ENCODE results near the gene CEP41. TPM values are rescaled to one million over a fixed set of nuclear protein-coding genes. Genes with fewer than 3 reads are reported as not detected.
"Not testable (repeated sequence)": the region's sequence is repeated elsewhere in the genome, so short reads cannot be mapped to it uniquely, and the experiment has no call there.

Gene CEP41
- total and polyA plus RNA-seq, 2 donors from 2014 or later, result 8.1 to 12.7 TPM

- FAIRE-seq, result no peak
- TF ChIP-seq CTCF (IDR thresholded peaks at IDR 0.05; ENCODE audit: borderline replicate concordance, extremely low read depth, insufficient read depth), result no peak
- Histone ChIP-seq H3K4me3 (ENCODE audit: low read length in 3 of 3) (no peak overlapping the region), H3K9me3 (ENCODE audit: control insufficient read depth in 2 of 3, insufficient read depth in 1 of 3, low read length in 3 of 3) (peaks cover 0 to 7% (median 0%) of the 10 kb centered on the region in 3 donors), H3K27ac (ENCODE audit: low read depth in 2 of 2, low read length in 2 of 2) (no peak overlapping the region), H3K9ac (ENCODE audit: low read length in 3 of 3) (no peak overlapping the region), H3K4me1 (ENCODE audit: control insufficient read depth in 2 of 3, insufficient read depth in 2 of 3, low read depth in 1 of 3, low read length in 3 of 3) (peaks cover 0 to 2% (median 1%) of the 10 kb centered on the region in 3 donors), H3K27me3 (ENCODE audit: control insufficient read depth, insufficient read depth, low read length) (no peaks in the 10 kb centered on the region), H3K36me3 (ENCODE audit: control insufficient read depth in 2 of 3, insufficient read depth in 3 of 3, low read length in 3 of 3) (no peaks in the 10 kb centered on the region)
- peak in 1 of 5 donors; percentile 66 for DNase-seq
- intact Hi-C loops (cut with DNase I), result no loop called here
Measured at GRCh38 chr7:130379532-130379920, 61.3 kb downstream of the CEP41 start.

DNA sequence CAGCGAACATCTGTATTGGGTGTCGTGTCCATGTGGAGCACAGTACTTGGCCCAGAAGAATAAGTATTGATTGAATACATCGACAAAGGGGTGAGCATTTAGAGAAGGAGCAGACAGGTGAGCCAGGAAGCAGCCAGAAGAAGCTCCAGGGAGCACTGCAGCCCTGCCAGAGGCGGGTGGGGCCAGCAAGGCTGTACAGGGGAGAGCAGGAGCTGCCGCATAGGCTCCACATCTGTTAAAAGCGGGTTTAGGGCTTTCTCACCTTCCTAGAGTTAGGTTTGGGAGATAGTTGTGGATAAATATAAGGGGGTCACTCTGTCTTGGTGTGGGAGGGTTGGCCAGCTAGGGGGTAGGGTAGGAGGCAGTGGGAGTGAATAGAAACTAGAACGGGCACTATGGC lies 61.8 kb downstream of the CEP41 start:
- intact Hi-C loops (cut with DNase I), result no loop called here

DNA sequence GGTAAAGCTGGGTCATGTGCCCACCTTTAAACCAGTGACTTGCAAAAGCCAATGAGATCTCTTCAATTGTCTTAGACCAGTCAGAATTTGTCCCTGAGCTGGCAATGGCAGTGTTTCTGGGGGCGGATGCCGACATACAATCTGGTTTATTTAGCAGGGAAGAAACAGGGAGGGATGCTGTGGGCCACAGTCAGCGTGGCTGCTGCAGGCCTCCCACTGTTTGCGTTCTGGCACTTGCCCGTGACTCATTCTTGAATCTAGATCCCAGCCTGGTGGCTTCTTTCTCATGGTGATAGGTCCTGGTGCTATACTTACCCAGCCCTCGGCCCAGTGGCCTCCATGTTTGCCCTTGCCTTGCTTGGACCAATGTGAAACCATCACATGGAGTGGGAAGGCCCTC lies 63.6 kb downstream of the CEP41 start:
- no peak for DNase-seq
- Histone ChIP-seq H3K27ac (ENCODE audit: low read depth in 2 of 2, low read length in 2 of 2) (no peak overlapping the region), H3K4me3 (ENCODE audit: low read length in 3 of 3) (no peak overlapping the region), H3K9me3 (ENCODE audit: control insufficient read depth in 2 of 3, insufficient read depth in 1 of 3, low read length in 3 of 3) (peaks cover 0 to 7% (median 0%) of the 10 kb centered on the region in 3 donors), H3K9ac (ENCODE audit: low read length in 3 of 3) (no peak overlapping the region), H3K4me1 (ENCODE audit: control insufficient read depth in 2 of 3, insufficient read depth in 2 of 3, low read depth in 1 of 3, low read length in 3 of 3) (peaks cover 12 to 17% (median 13%) of the 10 kb centered on the region in 3 donors), H3K27me3 (ENCODE audit: control insufficient read depth, insufficient read depth, low read length) (no peaks in the 10 kb centered on the region), H3K36me3 (ENCODE audit: control insufficient read depth in 2 of 3, insufficient read depth in 3 of 3, low read length in 3 of 3) (no peaks in the 10 kb centered on the region)
- intact Hi-C loops (cut with DNase I), result no loop called here
- no peak for TF ChIP-seq CTCF (IDR thresholded peaks at IDR 0.05; ENCODE audit: borderline replicate concordance, extremely low read depth, insufficient read depth)
- no peak for FAIRE-seq

More for the DNA sequence above, 61.8 kb downstream of the CEP41 start:
- H3K9ac ChIP-seq (ENCODE audit: low read length in 3 of 3), result no peak overlapping the region
- H3K27me3 ChIP-seq (ENCODE audit: control insufficient read depth, insufficient read depth, low read length), result no peaks in the 10 kb centered on the region
- peaks cover 0 to 7% (median 0%) of the 10 kb centered on the region in 3 donors for H3K9me3 ChIP-seq (ENCODE audit: control insufficient read depth in 2 of 3, insufficient read depth in 1 of 3, low read length in 3 of 3)
- FAIRE-seq (no peak), DNase-seq (no peak)
- H3K4me3 ChIP-seq (ENCODE audit: low read length in 3 of 3), result no peak overlapping the region
- peaks cover 5 to 6% (median 5%) of the 10 kb centered on the region in 3 donors for H3K4me1 ChIP-seq (ENCODE audit: control insufficient read depth in 2 of 3, insufficient read depth in 2 of 3, low read depth in 1 of 3, low read length in 3 of 3)
- H3K36me3 ChIP-seq (ENCODE audit: control insufficient read depth in 2 of 3, insufficient read depth in 3 of 3, low read length in 3 of 3), result no peaks in the 10 kb centered on the region
- TF ChIP-seq CTCF (IDR thresholded peaks at IDR 0.05; ENCODE audit: borderline replicate concordance, extremely low read depth, insufficient read depth), result no peak
- no peak overlapping the region for H3K27ac ChIP-seq (ENCODE audit: low read depth in 2 of 2, low read length in 2 of 2)

DNA sequence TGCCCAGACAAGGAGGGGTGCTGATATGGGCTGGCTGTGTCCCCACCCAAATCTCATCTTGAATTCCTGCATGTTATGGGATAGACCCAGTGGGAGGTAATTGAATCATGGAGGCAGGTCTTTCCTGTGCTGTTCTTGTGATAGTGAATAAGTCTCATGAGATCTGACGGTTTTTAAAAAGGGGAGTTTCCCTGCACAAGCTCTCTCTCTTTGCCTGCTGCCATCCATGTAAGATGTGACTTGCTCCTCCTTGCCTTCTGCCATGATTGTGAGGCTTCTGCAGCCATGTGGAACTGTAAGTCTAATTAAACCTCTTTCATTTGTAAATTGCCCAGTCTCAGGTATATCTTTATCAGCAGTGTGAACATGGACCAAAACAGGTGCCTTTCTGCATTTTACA lies 64.4 kb downstream of the CEP41 start:
- peaks cover 12 to 18% (median 13%) of the 10 kb centered on the region in 3 donors for H3K4me1 ChIP-seq (ENCODE audit: control insufficient read depth in 2 of 3, insufficient read depth in 2 of 3, low read depth in 1 of 3, low read length in 3 of 3)
- H3K27ac ChIP-seq (ENCODE audit: low read depth in 2 of 2, low read length in 2 of 2); FAIRE-seq; H3K4me3 ChIP-seq (ENCODE audit: low read length in 3 of 3); H3K9me3 ChIP-seq (ENCODE audit: control insufficient read depth in 2 of 3, insufficient read depth in 1 of 3, low read length in 3 of 3); H3K36me3 ChIP-seq (ENCODE audit: control insufficient read depth in 2 of 3, insufficient read depth in 3 of 3, low read length in 3 of 3); DNase-seq; H3K27me3 ChIP-seq (ENCODE audit: control insufficient read depth, insufficient read depth, low read length); H3K9ac ChIP-seq (ENCODE audit: low read length in 3 of 3); intact Hi-C loops (cut with DNase I): not testable (repeated sequence)

Measured in kidney (tissue), 14 donors.